OCI-LY7 (cell line): ENCODE data around the gene CHST11. TPM values are rescaled to one million over a fixed set of nuclear protein-coding genes. Genes with fewer than 3 reads are reported as not detected.

Source experiments
- BruUV-seq: library from RNA; stranded (reverse); fragments of 400-500 nt; replicated peaks from 2 replicates; lab custom pipeline; 2021; lab: Mats Ljungman, UMichigan
- CTCF ChIA-PET: fragments of 300-600 bp; sonication (Branson Sonifier 250); formaldehyde crosslinking; loops from one replicate; lab custom pipeline; 2022; ENCODE audit warnings: antibody characterized with exemption; ENCODE audit not compliant: unreplicated experiment; lab: Charles Lee
- POLR2A ChIA-PET: fragments of 300-600 bp; sonication (Branson Sonifier 250); formaldehyde crosslinking; loops from one replicate; lab custom pipeline; 2022; ENCODE audit warnings: antibody characterized with exemption; lab: Charles Lee
- DNase-seq: peaks from one replicate; pipeline ENCODE4 v3.0.0-alpha.2; 2015; ENCODE audit warnings: low spot score
- H2AFZ ChIP-seq: fragments of 200-600 bp; sonication (generic), shearing (Covaris generic); 2 replicates; pipeline ENCODE4 v1.6.1; 2014; ENCODE audit warnings: mild to moderate bottlenecking, antibody characterized with exemption, low read length, moderate library complexity
- H3K27ac ChIP-seq: fragments of 200-600 bp; sonication (generic); 2 replicates; pipeline ENCODE4 v1.5.1; 2014; ENCODE audit warnings: mixed run types, low read depth, mild to moderate bottlenecking, moderate library complexity, low read length, inconsistent platforms; ENCODE audit not compliant: poor library complexity, severe bottlenecking
- H3K36me3 ChIP-seq: fragments of 200-600 bp; sonication (generic); 2 replicates; pipeline ENCODE4 v1.6.1; 2014; ENCODE audit warnings: mild to moderate bottlenecking, antibody characterized with exemption, low read length, moderate library complexity, mixed read lengths; ENCODE audit not compliant: insufficient read depth
- H3K4me1 ChIP-seq: fragments of 200-600 bp; sonication (generic); 2 replicates; pipeline ENCODE4 v1.5.1; 2014; ENCODE audit warnings: mild to moderate bottlenecking, low read length; ENCODE audit not compliant: insufficient read depth, poor library complexity, severe bottlenecking
- H3K4me2 ChIP-seq: fragments of 200-600 bp; sonication (generic); 2 replicates; pipeline ENCODE4 v1.6.1; 2014; ENCODE audit warnings: mild to moderate bottlenecking, low read length
- H3K4me3 ChIP-seq: fragments of 200-600 bp; sonication (generic); 2 replicates; pipeline ENCODE4 v1.5.1; 2014; ENCODE audit warnings: mild to moderate bottlenecking, low read depth, low read length; ENCODE audit not compliant: poor library complexity, severe bottlenecking
- H3K79me2 ChIP-seq: fragments of 200-600 bp; sonication (generic); 2 replicates; pipeline ENCODE4 v1.6.1; 2016; ENCODE audit warnings: low read depth, mild to moderate bottlenecking, low read length, moderate library complexity, mixed read lengths; ENCODE audit not compliant: insufficient read depth
- H3K9me2 ChIP-seq: fragments of 200-600 bp; sonication (generic); 2 replicates; pipeline ENCODE4 v1.6.1; 2016; ENCODE audit warnings: mild to moderate bottlenecking, low read length, mixed read lengths; ENCODE audit not compliant: insufficient read depth
- H3K9me3 ChIP-seq: fragments of 200-600 bp; sonication (generic); 2 replicates; pipeline ENCODE4 v1.6.1; 2014; ENCODE audit warnings: mild to moderate bottlenecking, mixed run types, low read length, mixed read lengths
- H4K20me1 ChIP-seq: fragments of 200-600 bp; sonication (generic); 2 replicates; pipeline ENCODE4 v1.6.1; 2014; ENCODE audit warnings: mild to moderate bottlenecking, antibody characterized with exemption, low read length, moderate library complexity, mixed read lengths; ENCODE audit not compliant: insufficient read depth
- CTCF ChIP-seq: fragments of 200-600 bp; sonication (generic); conservative IDR thresholded peaks from 2 replicates; pipeline ENCODE4 v1.5.1; 2014; ENCODE audit warnings: mild to moderate bottlenecking, antibody characterized with exemption, low read length, moderate library complexity, mixed read lengths
- EZH2phosphoT487 ChIP-seq: fragments of 200-600 bp; sonication (generic); IDR thresholded peaks from 2 replicates; pipeline ENCODE4 v1.6.1; 2018; ENCODE audit warnings: low read depth, borderline replicate concordance, mild to moderate bottlenecking, mixed run types, antibody characterized with exemption, low read length, moderate library complexity, mixed read lengths
- intact Hi-C: fragments of 100-400 bp; cut with micrococcal nuclease; formaldehyde crosslinking; loops from one replicate; pipeline ENCODE4 v1.10.0; 2022; ENCODE audit not compliant: unreplicated experiment
- total RNA-seq, 2 experiments: library from RNA; depleted of rRNA in 1 of 2; stranded (reverse); fragments of >200 nt in 1 of 2; shearing (Covaris generic) in 1 of 2; gene quantifications; 2 replicates each; pipeline ENCODE4 v1.2.3, GENCODE V29; 2014 to 2022

Gene CHST11
- total RNA-seq, 2 experiments from 2014 or later, result 15.2 to 41.6 TPM

GRCh38 chr12:104517880-104518279 lies 61.1 kb downstream of the CHST11 start:
- Histone ChIP-seq H3K4me1 (peaks cover 57% of the 10 kb centered on the region), H3K79me2 (peaks cover 50% of the 10 kb centered on the region), H3K4me2 (no peak overlapping the region), H3K9me3 (no peaks in the 10 kb centered on the region), H3K27ac (no peak overlapping the region), H3K9me2 (no peaks in the 10 kb centered on the region), H4K20me1 (no peaks in the 10 kb centered on the region), H2AFZ (no peak overlapping the region), H3K36me3 (no peaks in the 10 kb centered on the region), H3K4me3 (no peak overlapping the region)
- intact Hi-C loops, result no loop called here
- no TSS peak for BruUV-seq
- TF ChIP-seq CTCF, result no peak
- no peak for TF ChIP-seq EZH2phosphoT487
- POLR2A ChIA-PET, result interaction anchor here (1.4 to 1.6 kb wide), 3 partner anchors 17 to 51 kb away, joined by 3 to 4 read pairs (median 3); no protein-coding TSS in a partner anchor
- CTCF ChIA-PET, result no interaction called here
- DNase-seq, result no peak

- DNase-seq, result no peak
- intact Hi-C loops, result loop anchor here (2.0 kb wide), 1 partner anchor 63 kb away; the partner anchor contains the start of gene CHST11
- H3K4me1 ChIP-seq, result peaks cover 72% of the 10 kb centered on the region
- H4K20me1 ChIP-seq, result no peaks in the 10 kb centered on the region
- ChIA-PET POLR2A (interaction anchor here (0.8 kb wide), 1 partner anchor 41 kb away, joined by 3 read pairs; no protein-coding TSS in a partner anchor), CTCF (interaction anchor here (1.0 to 1.1 kb wide), 2 partner anchors 17 to 19 kb away, joined by 3 read pairs; no protein-coding TSS in a partner anchor)
- BruUV-seq, result no TSS peak
- peak overlapping the region; percentile 72 for H3K4me2 ChIP-seq
- TF ChIP-seq EZH2phosphoT487, result no peak
- TF ChIP-seq CTCF, result no peak
- H3K36me3 ChIP-seq, result no peaks in the 10 kb centered on the region
- peak overlapping the region; percentile 68 for H3K27ac ChIP-seq
- H2AFZ ChIP-seq, result no peak overlapping the region
- H3K4me3 ChIP-seq, result no peak overlapping the region
- H3K9me3 ChIP-seq, result no peaks in the 10 kb centered on the region
- peaks cover 58% of the 10 kb centered on the region for H3K79me2 ChIP-seq
- no peaks in the 10 kb centered on the region for H3K9me2 ChIP-seq
Observed at GRCh38 chr12:104519190-104520019, 62.7 kb downstream of the CHST11 start.
